GM12873 (cell line): ENCODE results near the gene TGFBR3.

Experiments
- TF ChIP-seq, protein P1 (sequence below): IDR thresholded peaks from 2 replicates; pipeline ENCODE4 v1.5.1; 2012; ENCODE audit warnings: low read depth, mild to moderate bottlenecking, moderate library complexity, low read length, control low read depth; ENCODE audit not compliant: insufficient read depth; ENCODE audit errors: missing control alignments

Gene TGFBR3

GRCh38 chr1:91856996-91857395 lies 29.0 kb downstream of the TGFBR3 start:
- TF ChIP-seq, protein P1, sequence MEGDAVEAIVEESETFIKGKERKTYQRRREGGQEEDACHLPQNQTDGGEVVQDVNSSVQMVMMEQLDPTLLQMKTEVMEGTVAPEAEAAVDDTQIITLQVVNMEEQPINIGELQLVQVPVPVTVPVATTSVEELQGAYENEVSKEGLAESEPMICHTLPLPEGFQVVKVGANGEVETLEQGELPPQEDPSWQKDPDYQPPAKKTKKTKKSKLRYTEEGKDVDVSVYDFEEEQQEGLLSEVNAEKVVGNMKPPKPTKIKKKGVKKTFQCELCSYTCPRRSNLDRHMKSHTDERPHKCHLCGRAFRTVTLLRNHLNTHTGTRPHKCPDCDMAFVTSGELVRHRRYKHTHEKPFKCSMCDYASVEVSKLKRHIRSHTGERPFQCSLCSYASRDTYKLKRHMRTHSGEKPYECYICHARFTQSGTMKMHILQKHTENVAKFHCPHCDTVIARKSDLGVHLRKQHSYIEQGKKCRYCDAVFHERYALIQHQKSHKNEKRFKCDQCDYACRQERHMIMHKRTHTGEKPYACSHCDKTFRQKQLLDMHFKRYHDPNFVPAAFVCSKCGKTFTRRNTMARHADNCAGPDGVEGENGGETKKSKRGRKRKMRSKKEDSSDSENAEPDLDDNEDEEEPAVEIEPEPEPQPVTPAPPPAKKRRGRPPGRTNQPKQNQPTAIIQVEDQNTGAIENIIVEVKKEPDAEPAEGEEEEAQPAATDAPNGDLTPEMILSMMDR = no peak

DNA sequence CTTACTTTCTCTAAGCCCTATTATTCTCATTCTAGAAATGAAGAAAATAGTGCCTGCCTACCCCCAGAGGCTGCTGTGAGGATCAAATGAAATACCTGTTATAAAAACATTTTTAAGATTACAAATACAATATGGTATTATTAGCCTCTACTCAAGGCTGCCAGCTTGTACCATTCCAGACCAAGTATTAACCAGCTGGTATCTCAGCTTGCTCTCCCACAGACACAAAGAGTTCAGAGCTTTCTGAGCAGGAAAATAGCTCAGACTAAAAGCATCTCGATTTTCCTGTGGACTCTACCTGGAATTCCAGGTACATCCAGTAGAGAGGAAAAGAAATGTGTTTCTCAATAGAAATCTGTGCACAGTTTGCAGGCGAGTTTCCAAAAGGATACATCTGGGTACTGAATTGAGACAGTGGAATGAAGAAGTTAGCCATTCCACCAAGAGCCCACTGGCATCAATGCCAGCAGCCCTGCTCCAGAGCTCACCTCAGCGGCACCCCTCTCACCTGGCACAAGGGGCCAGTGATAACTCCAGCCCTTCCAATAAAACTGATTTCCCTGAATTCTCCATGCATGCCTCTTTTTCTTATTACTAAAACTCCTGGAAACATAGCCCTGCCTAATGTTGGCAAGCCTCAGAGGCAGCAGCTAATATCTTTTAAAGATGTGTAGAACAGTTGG lies 31.0 kb downstream of the TGFBR3 start:
- TF ChIP-seq, protein P1 = no peak

DNA sequence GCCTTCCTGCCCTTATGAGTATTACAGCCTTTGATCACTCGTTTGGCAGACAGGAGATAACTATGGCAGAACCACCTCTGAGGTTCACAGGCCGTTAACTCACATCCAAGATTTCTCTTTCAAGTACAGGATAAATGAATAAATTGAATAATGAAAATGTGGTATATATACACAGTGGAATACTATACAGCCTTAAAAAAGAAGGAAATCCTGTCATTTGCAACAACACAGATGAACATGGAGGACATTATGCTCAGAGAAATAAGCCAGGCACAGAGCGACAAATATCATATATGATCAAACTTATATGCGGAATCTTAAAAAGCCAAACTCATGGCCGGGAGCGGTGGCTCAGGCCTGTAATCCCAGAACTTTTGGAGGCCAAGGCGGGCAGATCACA lies 32.6 kb downstream of the TGFBR3 start:
- TF ChIP-seq, protein P1 = no peak

DNA sequence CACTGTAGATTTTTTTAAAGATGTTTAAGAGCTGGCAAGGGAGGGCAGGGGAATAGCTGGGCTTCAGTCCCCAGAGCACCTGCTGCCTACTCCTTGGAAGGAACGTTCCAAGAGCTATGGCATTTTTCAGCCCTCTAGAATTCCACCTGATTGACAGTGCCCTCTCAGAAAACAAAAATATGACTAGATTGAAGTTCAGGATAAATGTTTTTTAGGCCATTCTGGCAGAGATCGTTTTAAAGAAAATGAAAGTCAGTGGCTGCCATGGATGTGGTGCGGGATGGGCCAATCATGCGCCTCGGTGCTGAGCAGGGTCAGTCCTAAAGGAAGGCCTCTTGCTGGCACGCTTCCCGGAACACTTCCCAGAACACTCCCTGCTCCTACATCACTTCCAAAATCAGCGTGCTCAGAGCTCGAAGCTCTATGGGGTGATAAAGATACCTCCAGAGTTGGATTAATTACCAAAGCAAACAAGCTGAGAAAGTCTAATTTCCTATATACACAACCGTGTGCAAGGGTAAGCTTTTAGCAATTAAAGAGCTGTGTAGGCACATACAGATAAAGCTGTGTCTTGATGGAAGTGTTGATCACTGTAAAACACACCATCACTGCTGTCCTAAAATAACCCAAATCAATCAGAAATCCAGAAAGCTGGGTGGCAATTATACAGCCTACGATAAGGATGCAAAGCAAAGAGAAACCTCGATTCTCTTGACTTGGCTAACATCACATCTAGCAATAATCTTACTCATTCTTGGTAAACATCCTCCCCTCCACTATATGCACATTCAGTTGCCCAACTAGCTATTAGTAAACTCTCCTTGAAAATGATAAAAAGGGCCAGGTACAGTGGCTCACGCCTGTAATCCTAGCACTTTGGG lies 34.6 kb downstream of the TGFBR3 start:
- TF ChIP-seq, protein P1 = no peak

- TF ChIP-seq, protein P1 = no peak
These were observed 35.2 kb downstream of the TGFBR3 start for GRCh38 chr1:91850708-91851107.

- TF ChIP-seq, protein P1 = no peak
These were observed 38.1 kb downstream of the TGFBR3 start for GRCh38 chr1:91847851-91848250.

DNA sequence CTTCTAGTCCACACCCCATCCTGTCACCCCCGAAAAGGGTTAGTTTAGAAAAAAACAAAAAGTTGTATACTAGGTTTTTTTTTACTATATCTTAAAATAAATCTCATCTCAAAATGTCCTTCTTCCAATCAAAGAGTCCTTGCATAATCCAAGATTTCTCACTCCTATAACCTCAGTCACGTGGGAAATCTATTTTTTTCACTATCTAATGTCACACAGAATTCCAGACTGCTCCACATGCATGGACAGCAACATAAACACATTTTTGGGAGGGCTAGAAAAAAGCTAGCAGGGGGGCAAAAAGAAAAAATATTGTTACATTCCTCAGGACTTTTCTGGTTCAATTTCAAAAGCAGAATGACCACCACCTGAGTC lies 39.3 kb downstream of the TGFBR3 start:
- TF ChIP-seq, protein P1 = no peak
